Muscle of leg (tissue), 11 donors: ENCODE data around the gene TNIK. TPM values are rescaled to one million over a fixed set of nuclear protein-coding genes. Genes with fewer than 3 reads are reported as not detected.
A peak's percentile ranks its signal among the peaks of the same experiment; 100 is the strongest.

Source experiments
- DNase-seq: peaks from one replicate; pipeline ENCODE4 v3.0.0; 2013
- H3K27ac ChIP-seq: one replicate; pipeline ENCODE4 v1.5.1; 2013; ENCODE audit warnings: mild to moderate bottlenecking, low read length, control low read depth
- H3K27me3 ChIP-seq: one replicate; pipeline ENCODE4 v1.6.1; 2013; ENCODE audit warnings: low read length; ENCODE audit not compliant: control insufficient read depth, insufficient read depth
- H3K36me3 ChIP-seq: one replicate; pipeline ENCODE4 v1.6.1; 2013; ENCODE audit warnings: low read length; ENCODE audit not compliant: control insufficient read depth, insufficient read depth
- H3K4me1 ChIP-seq: one replicate; pipeline ENCODE4 v1.6.1; 2013; ENCODE audit warnings: low read length; ENCODE audit not compliant: control insufficient read depth, insufficient read depth
- H3K4me3 ChIP-seq: one replicate; pipeline ENCODE4 v1.5.1; 2013; ENCODE audit warnings: low read length, control low read depth
- H3K9me3 ChIP-seq: replicated peaks from 2 replicates; pipeline ENCODE4 v1.6.1; 2013; ENCODE audit warnings: low read depth, low read length; ENCODE audit not compliant: control insufficient read depth
- WGBS: methylation state at CpG from one replicate; pipeline ENCODE4 v1.1.5; 2013; ENCODE audit warnings: missing lambda C conversion rate; ENCODE audit not compliant: insufficient coverage; 5-methylcytosine and 5-hydroxymethylcytosine counted together
- polyA plus RNA-seq, 8 donors: library from polyadenylated mRNA; unstranded; fragments of 120-200 nt; gene quantifications; one replicate each; pipeline versions ENCODE4 v1.2.1 to v1.2.3, GENCODE V29; 2013; ENCODE audit warnings: inconsistent platforms in 1 of 8, low replicate concordance in 1 of 8; ENCODE audit not compliant: insufficient read length in 8 of 8, insufficient read depth in 1 of 8
- total RNA-seq: library from RNA; stranded (reverse); fragments of 120-200 nt; gene quantifications from one replicate; pipeline ENCODE4 v1.2.4, GENCODE V29; 2013

Gene TNIK
- total and polyA plus RNA-seq, 9 donors: 26.1 to 46.0 (median 33.6) TPM

DNA sequence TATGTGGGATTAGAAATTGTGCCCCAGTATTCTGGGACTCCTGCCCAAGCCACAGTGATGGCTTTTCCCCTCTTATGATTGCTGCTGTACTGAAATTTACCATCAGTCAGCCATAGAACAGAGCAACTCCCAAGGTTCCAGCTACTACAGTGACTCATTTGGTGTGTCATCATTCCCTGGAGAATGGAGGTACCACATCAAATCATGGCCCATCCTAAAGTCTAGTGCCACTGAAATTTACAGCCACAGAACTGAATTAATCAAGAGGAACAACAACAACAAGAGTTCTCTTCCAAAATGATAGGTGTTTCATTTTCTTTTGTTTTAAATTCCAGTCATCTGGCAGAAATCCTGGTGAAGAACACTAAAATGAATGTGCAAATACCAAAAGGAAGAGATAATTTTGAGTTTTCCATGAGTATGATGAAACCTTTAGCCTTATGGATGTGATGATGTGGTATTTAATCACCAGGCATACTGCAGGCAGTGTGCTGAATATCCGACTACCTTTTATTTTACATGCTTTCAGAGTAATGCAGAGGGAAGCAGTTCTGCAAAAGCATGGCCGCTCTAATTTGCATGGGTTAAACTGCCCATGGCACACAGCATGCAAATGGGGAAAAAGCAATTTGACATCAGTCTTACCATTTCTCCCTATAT lies 358.1 kb downstream of the TNIK start:
- no peak overlapping the region for H3K27ac ChIP-seq
- H3K9me3 ChIP-seq: no peaks in the 10 kb centered on the region
- no peaks in the 10 kb centered on the region for H3K4me1 ChIP-seq
- H3K4me3 ChIP-seq: no peak overlapping the region
- peaks cover 17% of the 10 kb centered on the region for H3K36me3 ChIP-seq
- DNase-seq: no peak
- H3K27me3 ChIP-seq: no peaks in the 10 kb centered on the region
- no CpG with 5 or more reads among the region's 2 CpGs for WGBS

DNA sequence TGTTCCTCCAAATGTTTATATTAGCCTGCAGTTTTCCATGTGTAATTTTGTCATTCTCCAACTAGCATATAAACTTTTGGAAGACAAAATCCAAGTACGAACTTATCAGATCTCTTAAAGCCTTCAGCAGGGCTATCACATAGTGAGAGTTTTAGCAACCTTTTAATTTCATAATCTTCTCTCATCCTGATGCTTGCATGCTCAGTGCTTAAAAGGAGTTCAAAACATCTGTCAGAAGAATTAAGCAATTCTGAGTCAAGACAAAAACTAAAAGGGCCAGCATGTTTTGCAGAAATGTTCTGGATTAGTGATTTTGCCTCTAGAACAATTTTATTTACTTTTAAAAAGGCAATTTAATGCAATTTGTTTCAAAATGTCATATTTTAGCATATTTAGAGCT lies 360.3 kb downstream of the TNIK start:
- peaks cover 13% of the 10 kb centered on the region for H3K36me3 ChIP-seq
- no peaks in the 10 kb centered on the region for H3K27me3 ChIP-seq
- no peaks in the 10 kb centered on the region for H3K4me1 ChIP-seq
- DNase-seq: no peak
- no peaks in the 10 kb centered on the region for H3K9me3 ChIP-seq
- no peak overlapping the region for H3K27ac ChIP-seq
- H3K4me3 ChIP-seq: no peak overlapping the region
- no CpG with 5 or more reads among the region's 1 CpG for WGBS

DNA sequence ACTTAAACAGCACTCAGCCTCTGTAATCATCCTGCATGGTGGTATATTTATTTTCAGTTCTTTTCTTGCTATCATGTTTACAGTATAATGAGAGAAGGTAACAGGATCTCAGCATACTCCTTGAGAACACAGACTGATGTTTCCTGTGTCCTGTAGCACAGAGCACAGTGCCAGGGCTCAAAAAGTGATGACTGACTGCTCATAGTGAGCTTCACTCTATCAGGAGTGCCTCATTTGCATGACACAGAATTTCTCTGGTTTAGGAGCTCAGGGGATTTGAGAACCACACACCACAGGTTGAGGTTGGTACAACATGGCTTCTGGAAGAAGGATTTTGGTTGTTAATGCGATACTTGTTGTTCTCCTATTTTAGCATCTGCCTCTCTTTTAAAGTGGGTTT lies 365.1 kb downstream of the TNIK start:
- DNase-seq: no peak
- H3K27me3 ChIP-seq: no peaks in the 10 kb centered on the region
- H3K27ac ChIP-seq: no peak overlapping the region
- no peak overlapping the region for H3K4me3 ChIP-seq
- peaks cover 9% of the 10 kb centered on the region for H3K36me3 ChIP-seq
- no peaks in the 10 kb centered on the region for H3K9me3 ChIP-seq
- H3K4me1 ChIP-seq: no peaks in the 10 kb centered on the region
- WGBS: no CpG with 5 or more reads among the region's 1 CpG

DNA sequence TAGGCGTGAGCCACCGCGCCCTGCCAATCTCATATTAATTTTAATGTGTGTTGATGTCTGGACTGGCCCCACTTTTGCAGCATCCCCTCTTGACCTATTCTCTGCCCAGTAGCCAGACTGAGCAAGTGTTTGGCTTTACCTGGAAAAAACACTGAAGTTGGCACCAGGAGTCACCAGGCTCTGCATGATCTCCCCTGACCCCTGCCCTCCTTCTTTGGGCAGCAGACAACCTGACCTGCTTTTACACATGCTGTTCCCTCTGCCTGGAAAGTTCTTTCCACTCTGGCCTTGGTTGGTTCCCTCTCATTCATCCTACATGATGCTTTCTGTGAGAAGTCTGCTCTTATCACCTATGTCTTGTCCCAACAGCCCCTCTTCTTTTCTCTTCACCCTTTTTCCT lies 365.8 kb downstream of the TNIK start:
- WGBS: no CpG with 5 or more reads among the region's 3 CpGs
- Histone ChIP-seq H3K9me3 (no peaks in the 10 kb centered on the region), H3K4me3 (no peak overlapping the region), H3K27ac (no peak overlapping the region), H3K36me3 (peaks cover 7% of the 10 kb centered on the region), H3K4me1 (peaks cover 4% of the 10 kb centered on the region), H3K27me3 (no peaks in the 10 kb centered on the region)
- DNase-seq: no peak

DNA sequence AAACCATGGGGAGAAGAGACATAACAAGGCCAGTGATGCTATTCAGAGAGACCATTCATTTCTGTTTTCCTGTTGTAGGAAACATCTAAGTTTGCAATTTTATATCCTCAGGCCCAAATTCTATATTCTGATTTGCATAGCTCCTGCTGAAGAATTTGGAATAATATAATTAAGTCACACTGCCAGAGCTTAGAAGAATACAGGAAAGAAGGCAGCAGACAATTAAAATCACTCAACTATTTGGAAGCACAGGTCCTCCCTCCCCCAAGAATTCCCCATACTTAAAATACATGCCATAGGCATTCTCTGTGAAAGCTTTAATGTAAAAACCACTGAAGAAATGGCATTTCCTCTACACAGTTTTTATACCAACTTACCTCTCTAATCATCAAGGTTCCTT lies 366.7 kb downstream of the TNIK start:
- no peaks in the 10 kb centered on the region for H3K9me3 ChIP-seq
- no peak overlapping the region for H3K4me3 ChIP-seq
- H3K27ac ChIP-seq: no peak overlapping the region
- H3K27me3 ChIP-seq: no peaks in the 10 kb centered on the region
- peaks cover 5% of the 10 kb centered on the region for H3K4me1 ChIP-seq
- H3K36me3 ChIP-seq: peaks cover 7% of the 10 kb centered on the region
- DNase-seq: no peak

DNA sequence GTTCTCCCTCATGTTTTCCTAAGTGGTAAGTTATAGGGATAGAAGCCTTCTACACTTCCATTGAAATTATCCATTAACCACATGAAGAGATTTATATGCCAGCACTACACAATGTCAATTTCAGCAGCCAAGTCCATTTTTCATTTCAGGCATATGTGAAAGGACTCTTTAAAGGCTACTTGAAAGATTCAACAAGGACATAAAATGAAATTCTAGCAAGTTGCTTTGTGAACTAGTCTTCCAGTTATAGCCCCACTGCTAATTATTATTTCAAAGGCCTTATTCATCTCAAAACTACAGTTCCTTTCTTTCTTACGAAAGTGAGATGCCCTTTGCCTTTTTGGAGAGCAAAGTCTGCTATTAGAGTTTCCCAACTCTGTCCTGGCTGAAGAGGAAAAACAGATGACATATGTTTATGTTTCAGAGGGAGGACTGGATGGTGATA lies 367.7 kb downstream of the TNIK start:
- no peak overlapping the region for H3K4me3 ChIP-seq
- H3K9me3 ChIP-seq: no peaks in the 10 kb centered on the region
- H3K27ac ChIP-seq: no peak overlapping the region
- H3K4me1 ChIP-seq: peaks cover 5% of the 10 kb centered on the region
- no CpG with 5 or more reads among the region's 1 CpG for WGBS
- no peaks in the 10 kb centered on the region for H3K27me3 ChIP-seq
- peaks cover 7% of the 10 kb centered on the region for H3K36me3 ChIP-seq
- no peak for DNase-seq

DNA sequence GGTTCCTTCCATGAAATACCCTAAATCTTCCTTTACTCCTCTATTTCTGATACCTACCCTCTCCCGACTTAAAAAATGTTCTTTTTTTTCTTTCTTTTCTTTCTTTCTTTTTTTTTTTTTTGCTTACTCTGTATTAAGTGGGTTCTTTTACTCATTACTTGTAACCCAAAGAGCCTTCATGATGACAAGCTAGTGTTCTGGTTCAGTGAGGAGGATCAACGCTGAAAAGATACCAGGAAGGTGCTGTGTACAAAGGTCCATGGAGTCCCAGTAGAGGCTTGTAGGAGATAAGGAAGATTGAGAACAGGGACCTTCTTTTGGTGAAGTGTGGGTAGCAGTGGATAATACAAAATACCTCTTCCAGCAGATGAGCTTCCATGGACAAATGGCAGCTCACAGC lies 369.9 kb downstream of the TNIK start:
- Histone ChIP-seq H3K4me3 (no peak overlapping the region), H3K27me3 (no peaks in the 10 kb centered on the region), H3K36me3 (peaks cover 11% of the 10 kb centered on the region), H3K27ac (no peak overlapping the region), H3K9me3 (no peaks in the 10 kb centered on the region), H3K4me1 (peaks cover 5% of the 10 kb centered on the region)
- no CpG with 5 or more reads among the region's 2 CpGs for WGBS
- DNase-seq: no peak

DNA sequence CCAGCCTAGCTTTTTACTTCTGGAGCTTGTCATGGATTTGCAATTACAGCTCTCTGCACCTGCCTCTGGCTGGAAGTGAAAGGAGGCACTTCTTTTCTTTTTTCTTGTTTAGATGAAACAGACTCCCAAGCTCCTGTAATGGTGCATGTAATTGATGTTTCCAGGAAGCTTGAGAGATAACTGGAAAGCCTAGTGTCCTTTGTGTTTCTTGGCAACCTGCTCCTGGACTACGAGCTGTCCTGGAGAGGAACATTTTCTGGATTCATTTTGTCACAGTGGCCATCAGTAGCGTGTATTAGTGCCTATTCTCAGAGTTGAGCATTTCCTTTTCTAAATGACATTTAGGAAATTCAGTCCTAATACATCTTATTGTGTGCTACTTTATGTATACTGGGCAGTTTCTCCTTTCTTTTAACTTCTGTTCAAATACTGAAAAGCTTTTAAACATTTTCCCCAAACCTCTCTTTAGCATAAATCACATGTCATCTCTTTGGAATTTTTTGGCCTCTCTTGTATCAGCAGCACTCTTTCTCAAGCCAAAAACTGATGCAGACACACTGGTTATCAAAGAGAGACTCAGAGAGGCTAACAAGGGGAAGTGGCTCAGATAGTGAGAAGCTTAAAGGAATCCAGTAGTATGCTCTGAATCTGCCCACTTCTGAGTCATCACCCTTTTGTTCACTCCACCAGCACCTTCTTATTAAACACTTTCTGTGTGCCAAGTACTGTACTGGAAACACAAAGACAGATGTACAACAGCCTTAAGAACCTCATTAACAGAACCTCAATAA lies 371.0 kb downstream of the TNIK start:
- H3K36me3 ChIP-seq: peaks cover 11% of the 10 kb centered on the region
- H3K9me3 ChIP-seq: no peaks in the 10 kb centered on the region
- no peak overlapping the region for H3K4me3 ChIP-seq
- no peak overlapping the region for H3K27ac ChIP-seq
- WGBS: no CpG with 5 or more reads among the region's 2 CpGs
- DNase-seq: peak; percentile 73
- H3K4me1 ChIP-seq: peaks cover 5% of the 10 kb centered on the region
- no peaks in the 10 kb centered on the region for H3K27me3 ChIP-seq

DNA sequence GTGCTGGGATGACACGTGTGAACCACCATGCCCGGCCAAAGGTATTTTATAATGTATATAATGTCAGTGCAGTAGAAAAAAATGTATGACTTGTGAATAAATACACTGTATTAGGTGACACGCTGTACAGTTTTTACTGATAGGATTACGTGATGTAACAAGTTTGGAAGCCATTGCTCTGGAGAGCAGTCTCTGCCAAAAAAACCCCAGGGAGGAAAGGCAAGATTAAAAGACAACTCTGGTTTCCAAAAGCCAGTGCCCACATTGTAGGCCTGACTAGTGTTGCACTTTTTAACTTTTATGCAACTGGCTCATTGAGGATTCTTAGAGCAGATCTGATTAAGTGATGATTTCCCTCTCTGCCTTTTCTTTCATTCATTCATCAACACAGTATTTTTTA lies 371.7 kb downstream of the TNIK start:
- no peaks in the 10 kb centered on the region for H3K27me3 ChIP-seq
- no peaks in the 10 kb centered on the region for H3K9me3 ChIP-seq
- WGBS: 61% methylated on average over 2 of the region's 4 CpGs
- no peak overlapping the region for H3K27ac ChIP-seq
- peaks cover 11% of the 10 kb centered on the region for H3K36me3 ChIP-seq
- peaks cover 5% of the 10 kb centered on the region for H3K4me1 ChIP-seq
- peak; percentile 10 for DNase-seq
- H3K4me3 ChIP-seq: no peak overlapping the region

DNA sequence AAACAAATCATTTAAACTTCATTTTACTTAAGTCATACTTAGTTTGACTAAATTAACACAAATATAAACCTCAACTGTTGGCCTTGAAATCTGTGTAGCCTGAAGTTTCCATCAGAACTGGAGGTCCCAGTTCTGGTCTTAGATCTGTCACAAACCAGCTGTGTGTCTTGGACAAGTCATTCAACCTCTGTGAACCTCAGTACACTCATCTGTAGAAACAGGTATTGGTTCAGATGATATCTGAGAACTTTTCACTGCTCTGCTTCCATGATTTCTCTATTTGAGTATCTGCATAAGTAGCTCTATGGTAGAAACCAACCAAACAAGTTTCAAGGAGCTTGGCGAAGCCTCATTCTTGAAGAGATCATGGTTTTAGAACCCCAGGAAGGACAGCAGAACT lies 373.3 kb downstream of the TNIK start:
- Histone ChIP-seq H3K9me3 (no peaks in the 10 kb centered on the region), H3K27me3 (no peaks in the 10 kb centered on the region), H3K4me3 (no peak overlapping the region), H3K36me3 (peaks cover 13% of the 10 kb centered on the region), H3K4me1 (peaks cover 5% of the 10 kb centered on the region), H3K27ac (no peak overlapping the region)
- no peak for DNase-seq
- 90% methylated on average over 1 of the region's 1 CpG for WGBS
